Stimulated activated CD8-positive, alpha-beta memory T cell treated with anti-CD3 and anti-CD28 coated beads, Interleukin-7, amount 100 ng/mL, for 1 hour (primary cell): ENCODE data around the gene RDX.
"Not testable (repeated sequence)": the region's sequence is repeated elsewhere in the genome, so short reads cannot be mapped to it uniquely, and the experiment has no call there.

Source experiments
- DNase-seq, 2 donors: peaks; one replicate each; pipeline ENCODE4 v3.0.0-alpha.2; 2020; ENCODE audit warnings: low read depth in 2 of 2

The RDX gene

DNA sequence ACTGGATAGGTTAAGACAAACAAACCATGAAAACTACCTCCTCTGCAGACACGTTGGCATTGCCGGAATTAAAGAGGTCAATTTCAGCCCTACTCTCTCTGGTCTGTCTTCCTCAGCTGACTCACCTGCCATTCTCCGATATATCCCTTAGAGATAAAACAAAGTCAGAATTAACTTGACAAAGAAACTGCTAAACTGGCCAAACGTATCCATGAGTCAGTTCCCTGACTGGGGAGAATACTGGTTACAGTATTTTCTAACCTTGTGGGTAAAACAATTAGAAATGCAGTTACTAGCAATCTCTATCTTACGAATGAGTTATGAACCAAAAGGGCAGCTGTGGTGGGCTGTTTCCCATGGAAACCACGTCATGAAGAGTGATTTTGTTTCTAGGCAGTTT lies 96.2 kb downstream of the RDX start:
- no peak for DNase-seq

DNA sequence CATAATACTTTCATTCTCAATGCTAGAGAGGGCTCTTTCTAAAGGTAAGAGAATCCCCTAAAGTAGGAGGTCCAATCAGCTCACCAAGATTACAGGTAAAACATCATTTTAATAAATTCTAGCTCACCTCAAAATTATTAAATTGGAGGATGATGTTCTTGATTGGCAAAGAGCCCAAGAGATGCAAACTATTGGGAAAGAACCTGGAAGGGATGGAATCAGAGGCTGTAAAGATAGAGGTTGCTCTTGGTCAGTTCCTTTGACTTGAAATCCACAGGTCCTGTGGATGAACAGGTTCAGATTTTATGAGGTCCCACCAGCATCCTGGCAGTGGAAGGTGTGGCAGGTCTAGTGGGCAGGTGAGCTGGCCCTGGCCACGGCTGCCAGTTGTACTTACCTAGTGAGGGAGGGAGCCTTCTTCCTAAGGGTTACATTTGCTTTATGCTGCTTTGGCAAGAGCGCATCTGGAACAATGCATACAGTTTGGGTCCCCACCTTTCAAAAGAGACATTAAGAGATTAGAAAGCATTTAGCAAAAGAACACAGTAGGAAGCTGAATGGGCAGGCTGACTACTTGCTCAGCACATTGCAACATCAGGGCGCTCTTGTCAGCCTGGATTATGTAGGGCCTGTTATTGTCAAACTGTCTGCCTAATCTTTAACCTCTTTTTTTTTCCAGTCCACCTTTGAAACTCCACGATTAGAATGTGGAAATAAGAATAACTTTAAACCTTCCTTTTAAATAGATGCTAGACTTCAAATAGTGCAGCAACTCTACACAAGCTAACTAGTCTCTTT lies 97.0 kb downstream of the RDX start:
- no peak for DNase-seq

DNA sequence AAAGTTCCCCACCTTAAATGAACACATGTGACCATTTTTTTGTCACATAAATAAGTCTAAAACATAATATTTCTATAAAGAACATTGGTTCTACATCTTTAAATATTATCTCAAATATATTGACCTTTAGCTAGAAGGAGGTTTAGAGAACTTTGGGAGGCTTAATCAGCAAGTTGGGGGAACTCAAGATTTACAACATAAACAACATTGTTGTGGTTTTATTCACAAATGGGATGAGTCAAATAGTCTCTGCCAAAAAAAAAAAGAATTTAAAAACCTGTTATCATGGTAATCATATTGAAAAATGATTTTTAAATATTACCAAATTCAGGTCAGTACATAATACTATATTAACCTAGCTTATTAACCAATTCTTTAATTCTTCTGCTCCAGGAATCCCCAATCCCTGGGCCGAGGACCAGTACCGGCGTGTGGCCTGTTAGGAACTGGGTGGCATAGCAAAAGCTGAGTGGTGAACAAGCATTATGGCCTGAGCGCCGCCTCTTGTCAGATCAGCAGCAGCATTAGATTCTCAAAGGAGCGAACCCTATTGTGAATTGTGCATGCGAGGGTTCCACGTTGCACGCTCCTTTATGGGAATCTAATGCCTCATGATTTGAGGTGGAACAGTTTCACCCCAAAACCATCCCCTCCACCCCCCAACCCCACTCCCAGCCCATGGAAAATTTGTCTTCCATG lies 98.2 kb downstream of the RDX start:
- DNase-seq, result no peak

DNA sequence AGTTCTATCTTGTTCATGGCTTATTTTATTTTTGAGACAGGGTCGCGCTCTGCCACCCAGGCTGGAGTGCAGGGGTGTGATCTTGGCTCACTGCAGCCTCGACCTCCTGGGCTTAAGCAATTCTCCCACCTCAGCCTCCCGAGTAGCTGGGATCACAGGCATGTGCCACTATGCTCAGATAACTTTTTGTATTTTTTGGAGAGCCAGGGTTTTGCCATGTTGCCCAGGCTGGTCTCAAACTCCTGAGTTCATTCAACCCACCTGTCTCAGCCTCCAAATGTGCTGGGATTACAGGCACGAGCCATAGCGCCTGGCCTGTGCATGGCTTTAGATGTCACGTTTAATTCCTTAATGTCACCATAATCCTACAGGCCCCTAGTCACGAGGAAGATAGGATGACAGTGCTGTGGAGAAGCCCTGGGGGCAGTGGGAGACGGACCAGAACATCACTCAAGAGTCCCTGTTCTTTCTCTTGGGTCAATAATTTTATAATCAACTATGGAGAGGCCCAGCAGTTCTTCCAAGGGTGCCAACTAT lies 99.5 kb downstream of the RDX start:
- no peak for DNase-seq

DNA sequence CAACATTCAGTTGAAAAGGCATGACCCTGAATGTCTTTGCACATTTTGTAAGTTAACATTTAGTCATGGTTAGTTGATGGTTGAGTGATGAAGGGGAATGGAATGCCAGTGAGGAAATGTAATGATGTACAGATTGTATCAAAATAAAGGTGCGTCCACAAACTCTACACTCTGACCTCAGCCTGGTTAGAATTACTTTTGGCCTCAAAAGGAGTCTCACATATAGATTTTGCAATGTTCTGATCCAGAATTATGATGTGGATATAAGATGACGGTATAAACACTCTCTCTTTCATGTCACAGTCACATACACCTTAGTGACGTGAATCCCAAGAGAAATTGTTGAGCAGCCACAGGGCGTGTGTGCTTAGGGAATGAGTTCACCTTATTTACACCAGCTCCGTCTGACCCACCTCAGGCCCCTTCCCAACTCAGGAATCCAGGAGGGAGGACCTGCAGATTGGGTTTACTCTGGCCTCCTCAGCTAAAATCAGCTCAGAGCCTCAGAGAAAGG lies 100.1 kb downstream of the RDX start:
- DNase-seq, result no peak

DNA sequence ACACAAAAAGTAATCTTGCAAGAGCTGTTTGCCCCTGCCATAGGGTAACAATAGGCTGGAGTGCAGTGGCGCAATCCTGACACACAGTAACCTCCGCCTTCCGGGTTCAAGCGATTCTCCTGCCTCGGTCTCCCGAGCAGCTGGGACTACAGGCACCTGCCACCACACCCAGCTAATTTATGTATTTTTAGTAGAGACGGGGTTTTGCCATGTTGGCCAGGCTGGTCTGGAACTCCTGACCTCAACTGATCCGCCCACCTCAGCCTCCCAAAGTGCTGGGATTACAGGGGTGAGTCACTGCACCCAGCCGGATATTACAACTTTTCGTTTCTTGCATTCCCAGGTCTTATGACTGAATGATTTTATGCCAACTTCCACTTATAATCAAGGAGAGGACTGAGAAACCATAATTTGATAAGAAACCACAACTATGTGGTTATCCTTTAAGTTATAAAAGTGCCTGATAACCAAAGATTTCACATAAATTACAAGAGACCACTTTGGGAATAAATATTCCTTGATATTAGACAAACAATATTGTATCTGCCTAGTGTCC lies 102.1 kb downstream of the RDX start:
- not testable (repeated sequence) for DNase-seq

DNA sequence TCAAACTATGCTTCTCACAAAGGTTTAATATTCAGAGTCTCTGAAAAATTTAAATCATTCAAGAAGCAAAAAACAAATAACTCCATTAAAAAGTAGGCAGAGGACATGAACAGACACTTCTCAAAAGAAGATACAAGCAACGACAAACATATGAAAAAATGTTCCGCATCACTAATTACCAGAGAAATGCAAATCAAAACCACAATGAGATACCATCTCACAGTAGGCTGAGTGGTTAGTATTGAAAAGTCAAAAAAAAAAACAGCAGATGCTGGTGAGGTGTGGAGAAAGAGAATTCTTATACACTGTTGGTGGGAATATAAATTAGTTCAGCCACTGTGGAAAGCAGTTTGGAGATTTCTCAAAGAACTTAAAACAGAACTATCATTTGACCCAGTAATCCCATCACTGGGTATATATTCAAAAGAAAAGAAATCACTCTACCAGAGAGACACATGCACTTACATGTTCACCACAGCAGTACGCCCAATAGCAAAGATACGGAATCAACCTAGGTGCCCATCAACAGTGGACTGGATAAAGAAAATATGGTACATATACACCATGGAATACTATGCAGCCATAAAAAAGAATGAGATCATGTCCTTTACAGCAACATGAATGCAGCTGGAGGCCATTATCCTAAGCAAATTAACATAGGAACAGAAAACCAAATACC lies 103.7 kb downstream of the RDX start:
- DNase-seq, result not testable (repeated sequence)

DNA sequence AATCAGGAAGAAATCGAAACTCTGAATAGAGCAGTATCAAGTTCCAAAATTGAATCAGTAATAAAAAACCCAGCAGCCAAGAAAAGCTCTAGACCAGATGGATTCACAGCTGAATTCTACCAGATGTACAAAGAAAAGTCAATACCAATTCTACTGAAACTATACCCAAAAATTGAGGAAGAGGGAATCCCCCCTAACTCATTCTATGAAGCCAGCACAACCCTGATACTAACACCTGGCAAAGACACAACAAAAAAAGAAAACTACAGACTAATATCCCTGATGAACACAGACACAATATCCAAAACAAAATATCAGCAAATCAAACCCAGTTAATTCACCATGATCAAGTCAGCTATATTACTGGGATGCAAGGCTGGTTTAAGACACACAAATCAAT lies 105.5 kb downstream of the RDX start:
- no peak for DNase-seq

DNA sequence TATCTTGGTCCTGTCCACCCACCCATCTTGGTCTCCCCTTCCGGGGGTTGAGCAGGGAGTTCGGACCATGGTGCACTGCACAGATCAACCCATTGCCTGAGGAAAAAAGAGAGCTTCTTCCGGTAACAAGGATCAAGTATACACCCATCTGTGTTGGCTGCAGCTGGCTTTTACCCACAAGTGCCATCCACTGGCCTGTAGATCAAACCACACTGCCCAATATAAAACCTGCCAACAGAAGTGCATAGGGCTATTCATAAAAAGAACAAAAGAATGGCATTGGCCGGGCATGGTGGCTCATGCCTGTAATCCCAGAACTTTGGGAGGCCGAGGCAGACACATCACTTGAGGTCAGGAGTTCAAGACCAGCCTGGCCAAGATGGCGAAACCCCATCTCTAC lies 108.7 kb downstream of the RDX start:
- no peak for DNase-seq

DNA sequence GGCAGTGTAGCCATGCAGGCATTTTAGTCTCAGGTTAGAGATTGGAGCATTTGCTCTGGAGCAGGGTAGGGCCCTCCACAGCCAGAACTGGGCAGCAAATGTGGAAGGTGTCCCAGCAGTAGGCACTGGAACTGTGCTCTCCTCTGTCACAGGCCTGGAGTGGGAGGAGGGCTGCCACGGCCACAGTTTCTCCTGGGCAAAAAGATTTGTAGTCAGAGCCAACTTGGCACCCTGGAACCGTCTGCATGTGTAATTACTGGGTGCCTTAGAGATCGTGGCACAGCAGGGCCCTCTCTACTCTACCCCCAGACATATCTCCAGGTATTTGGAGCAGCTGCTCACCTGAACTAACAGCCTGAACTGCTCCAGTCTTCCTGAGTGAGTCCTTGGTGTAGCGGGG lies 109.5 kb downstream of the RDX start:
- no peak for DNase-seq

DNA sequence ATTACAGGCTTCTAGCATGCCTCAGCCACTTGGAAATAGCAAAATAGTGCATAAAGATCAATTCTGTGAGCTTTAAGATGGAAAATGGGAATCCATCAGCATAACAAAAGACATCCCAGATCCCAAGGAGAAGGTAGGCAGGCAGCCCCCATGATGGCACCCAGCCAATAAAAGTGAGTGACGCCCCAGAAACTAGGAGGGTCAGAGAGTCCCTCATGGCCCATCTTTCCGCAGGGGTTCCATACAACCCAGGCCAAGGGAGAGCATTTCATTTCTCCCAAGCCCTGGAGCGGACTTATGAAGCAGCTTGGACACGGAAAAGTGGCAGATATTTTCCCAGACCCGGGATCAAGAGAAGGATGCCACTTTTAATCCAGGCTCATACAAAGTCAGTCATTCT lies 110.0 kb downstream of the RDX start:
- no peak for DNase-seq

DNA sequence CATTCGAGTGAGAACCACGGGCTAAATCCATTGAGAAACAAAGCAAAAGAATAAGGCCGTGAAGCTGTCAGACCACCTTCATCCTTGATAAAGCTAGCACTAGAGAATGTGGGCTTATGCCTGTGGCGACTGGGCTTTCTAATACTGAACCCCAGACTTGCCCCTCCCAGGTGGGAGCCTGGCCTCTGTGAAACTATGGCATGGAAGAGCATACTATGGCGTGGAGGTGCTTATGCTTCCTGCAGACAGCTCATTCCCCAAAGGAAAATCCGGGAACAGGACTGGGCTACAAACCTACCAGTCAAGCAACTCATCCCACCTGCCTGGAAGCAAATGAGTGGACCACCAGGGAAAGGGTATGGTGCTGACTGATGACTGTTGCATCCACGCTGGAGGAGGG lies 110.8 kb downstream of the RDX start:
- no peak for DNase-seq

DNA sequence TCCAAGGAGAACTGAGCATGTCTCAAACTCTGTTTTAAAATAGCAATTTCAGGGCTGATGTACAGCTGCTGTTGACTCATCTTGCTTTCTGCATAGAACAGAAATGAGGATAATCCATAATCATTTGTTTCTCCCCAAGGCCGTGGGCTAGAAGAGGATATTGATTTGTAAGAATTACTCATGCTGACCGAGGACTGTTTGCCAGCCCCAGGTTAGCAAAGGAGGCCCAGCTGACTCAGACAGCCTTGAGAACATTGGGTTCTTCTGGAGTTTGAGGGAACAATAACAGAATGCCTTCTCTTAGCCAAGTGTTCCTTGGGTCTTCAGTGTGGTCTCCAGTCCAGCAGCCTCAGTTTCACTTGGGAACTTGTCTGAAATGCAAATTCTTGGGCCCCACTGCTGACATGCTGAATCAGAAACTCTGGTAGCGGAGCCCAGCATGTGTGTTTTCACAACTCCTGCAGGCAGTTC lies 111.3 kb downstream of the RDX start:
- DNase-seq, result no peak

DNA sequence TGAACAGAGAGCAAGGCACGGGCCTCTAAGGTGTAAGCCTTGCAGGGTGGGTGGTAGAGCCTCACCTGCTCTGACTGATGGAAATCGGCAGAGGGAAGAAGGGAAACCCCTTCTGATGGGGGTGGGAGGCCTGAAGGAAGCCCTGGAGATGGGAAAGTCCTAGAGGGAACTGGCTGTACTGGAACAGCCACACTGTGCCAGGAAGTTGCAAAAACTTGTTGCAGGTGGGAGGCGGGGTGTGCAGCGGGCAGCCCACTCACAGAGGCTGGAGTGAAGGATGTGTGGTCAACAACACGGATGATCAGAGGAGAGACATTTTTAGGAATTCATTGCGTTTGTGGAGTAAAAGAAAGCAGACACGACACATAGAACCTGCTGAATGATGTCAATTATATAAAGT lies 112.0 kb downstream of the RDX start:
- no peak for DNase-seq

DNA sequence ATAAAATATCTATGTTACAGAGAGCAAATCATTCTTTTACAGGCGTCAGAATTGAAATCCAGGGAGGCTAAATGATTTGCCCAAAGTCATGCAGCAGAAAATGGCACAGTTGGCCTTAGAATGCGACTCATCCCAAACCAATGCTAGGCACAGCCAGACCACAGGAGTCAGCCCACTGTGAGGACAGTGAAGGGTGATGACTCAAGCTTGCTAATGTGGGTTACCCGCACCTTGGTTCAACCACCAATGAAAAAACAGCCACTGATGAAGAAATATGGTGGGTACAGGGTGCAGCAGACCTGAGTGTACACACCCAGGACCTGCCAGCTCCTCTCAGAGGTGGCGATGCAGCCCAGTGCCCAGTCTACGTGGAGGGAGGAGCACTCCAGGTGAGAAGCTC lies 113.5 kb downstream of the RDX start:
- no peak for DNase-seq

DNA sequence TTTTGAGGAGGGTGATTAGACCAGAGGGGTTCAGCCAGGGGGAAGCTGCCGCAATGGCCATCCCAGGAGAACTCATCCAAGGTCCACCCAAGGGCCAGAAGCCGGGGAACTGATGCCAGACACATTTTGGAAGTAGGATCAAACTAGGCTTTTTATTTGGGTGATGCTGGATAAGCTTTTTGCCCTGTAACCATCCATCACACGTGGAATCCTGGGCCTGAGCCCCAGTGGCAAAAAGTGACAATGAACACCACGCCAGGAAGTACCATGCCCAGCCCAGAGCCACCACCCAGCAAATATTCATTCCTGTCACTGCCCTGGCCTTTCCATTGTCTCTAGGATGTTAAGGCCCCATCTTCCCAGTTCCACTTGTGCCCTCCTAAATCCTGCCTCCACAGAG lies 117.3 kb downstream of the RDX start:
- no peak for DNase-seq

DNA sequence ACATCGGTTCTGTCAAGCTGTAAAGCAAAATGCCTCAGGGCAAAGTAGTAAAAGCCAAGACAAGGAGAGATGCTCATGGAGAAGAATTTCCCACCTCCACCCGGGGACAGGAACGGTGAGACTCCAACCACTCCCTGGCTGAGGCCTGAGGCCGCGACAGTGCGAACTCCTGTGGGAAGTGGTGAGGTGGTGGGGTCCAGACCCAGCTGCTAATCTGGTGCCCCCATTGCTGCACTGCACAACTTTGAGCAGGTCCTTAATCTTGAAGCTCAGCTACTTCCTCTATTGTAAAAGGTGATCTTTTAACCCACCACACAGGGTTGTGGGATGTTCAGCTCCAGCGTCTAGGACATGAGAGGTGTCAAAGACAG lies 119.3 kb downstream of the RDX start:
- DNase-seq, result no peak

DNA sequence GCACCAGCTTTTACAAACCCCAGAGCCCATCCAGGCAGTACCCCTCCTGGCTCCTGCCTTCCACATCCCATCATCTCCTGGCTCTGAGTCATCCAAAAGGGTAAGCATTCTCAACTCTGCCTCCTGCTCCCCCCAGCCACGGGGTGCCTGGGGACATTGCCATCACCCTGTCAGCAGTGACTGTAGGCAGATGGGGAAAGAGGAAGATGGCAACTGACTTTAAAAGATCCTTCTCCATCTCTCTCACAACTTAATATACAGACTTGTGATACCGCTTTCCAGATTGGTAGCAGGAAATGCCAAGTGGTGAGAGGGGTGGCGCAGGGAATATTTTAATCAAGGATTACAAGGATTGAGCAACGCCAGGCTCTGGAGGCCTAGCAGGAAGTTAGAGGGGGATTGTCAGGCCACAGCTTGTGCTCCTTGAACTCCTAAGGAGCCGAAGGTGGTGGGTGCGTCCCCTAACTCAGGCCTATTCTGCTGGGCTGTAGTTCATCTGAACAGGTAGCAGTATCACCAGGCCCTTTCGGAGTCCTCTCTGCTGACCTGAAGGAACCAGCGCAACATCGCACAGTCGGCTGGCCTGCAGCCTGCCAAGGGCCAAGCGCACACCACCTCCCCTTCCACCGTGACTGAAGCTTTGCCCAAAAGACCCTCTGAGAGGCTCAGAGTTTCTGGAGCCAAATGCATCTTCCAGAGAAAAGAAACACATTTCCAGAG lies 119.9 kb downstream of the RDX start:
- DNase-seq, result no peak

DNA sequence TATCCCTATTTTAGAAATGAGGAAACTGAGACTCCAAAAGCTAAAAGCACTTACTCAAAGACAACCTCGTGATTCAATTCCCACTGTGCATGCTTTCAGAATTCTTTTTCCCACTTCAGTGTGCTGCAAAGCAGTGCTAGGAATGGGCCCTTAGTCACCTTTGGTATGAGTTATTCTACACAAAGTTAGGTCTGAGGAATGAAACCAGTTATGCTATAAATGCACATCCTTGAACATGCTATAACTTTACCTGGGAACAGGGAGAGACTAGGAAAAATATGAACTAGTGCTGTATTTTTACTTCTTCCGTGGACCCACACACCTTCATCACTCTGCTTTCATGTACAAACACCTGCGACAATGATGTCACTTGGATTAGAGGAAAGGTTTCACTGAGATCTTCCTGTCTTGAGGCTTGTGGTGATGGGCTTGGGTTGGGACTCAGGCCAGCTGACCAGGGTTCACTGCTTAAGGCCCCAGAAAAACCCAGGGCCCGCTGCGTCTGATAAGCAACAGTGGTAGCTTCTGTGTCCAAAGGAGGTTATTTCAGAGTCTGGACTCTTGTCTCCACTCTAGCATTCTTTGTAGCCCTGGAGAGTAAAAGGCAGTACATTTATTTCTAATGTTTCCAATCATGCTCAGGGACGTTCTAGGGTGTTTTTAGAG lies 121.6 kb downstream of the RDX start:
- no peak for DNase-seq

DNA sequence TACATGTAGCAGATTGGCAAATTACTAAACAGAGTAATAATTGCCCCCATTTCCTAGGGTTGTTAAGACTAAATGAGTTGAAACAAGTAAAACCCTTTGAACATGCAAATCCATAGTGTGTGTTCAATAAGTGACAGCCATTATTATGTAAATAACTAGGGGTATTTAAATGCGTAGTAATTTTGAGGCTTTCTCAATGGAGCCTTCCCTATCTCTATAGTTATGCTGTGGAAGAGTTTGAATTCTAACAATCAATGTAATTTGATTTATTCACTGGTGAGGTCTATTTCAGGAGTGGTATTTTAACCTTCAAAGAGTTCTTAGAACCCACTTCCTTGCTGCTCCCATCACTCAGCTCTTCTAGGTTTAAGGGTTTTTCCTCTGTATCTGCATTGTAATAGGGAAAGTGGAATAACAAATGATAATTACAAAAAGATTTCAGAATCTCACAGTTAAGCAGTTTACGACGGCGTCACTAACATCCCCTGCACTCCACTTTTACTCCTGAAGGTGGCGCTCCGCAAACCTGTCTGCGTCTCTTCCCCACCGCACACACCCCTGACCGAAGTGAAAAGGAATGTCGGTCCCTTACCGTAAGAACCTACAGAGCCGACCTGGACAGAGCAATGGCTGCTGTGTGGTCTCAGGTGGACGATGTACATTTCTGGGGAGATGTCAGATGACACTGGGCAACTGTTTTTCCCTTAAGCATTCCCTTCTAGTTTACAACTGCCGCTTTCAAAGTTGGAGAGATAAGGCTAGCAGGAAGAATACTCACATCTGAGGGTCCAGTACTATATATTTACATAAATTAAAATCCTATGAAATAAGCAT lies 122.4 kb downstream of the RDX start:
- peak; percentile 28 to 35 for DNase-seq
